GM19467 (cell line): Measurements from ENCODE around the gene SNAPC2.
"Not testable (repeated sequence)": the region's sequence is repeated elsewhere in the genome, so short reads cannot be mapped to it uniquely, and the experiment has no call there.

ENCODE experiments used
- ATAC-seq: cut with Tn5 transposase; IDR thresholded peaks from one replicate; pipeline ENCODE4 v1.9.1; 2021; ENCODE audit warnings: mild to moderate bottlenecking, moderate library complexity; ENCODE audit not compliant: unreplicated experiment

SNAPC2 gene

GRCh38 chr19:7888145-7888825 is 31.9 kb upstream of the SNAPC2 start, which contains the start of gene LRRC8E:
Gene LRRC8E (plus strand): TSS chr19:7888510. CDS start chr19:7895604, 7,094 bp downstream.
- no peak for ATAC-seq

- ATAC-seq = no peak
These were observed 31.3 kb upstream of the SNAPC2 start for GRCh38 chr19:7888826-7889217.

- not testable (repeated sequence) for ATAC-seq
These were observed 26.6 kb upstream of the SNAPC2 start for GRCh38 chr19:7893362-7894101.

GRCh38 chr19:7894612-7895309 is 25.4 kb upstream of the SNAPC2 start:
- ATAC-seq = no peak

- no peak for ATAC-seq
These were observed 24.6 kb upstream of the SNAPC2 start for GRCh38 chr19:7895565-7895964.

- ATAC-seq = no peak
These were observed 22.8 kb upstream of the SNAPC2 start for GRCh38 chr19:7897292-7897691.

- ATAC-seq = no peak
These were observed 21.2 kb upstream of the SNAPC2 start for GRCh38 chr19:7898967-7899366.

GRCh38 chr19:7899751-7900378 is 20.3 kb upstream of the SNAPC2 start:
- ATAC-seq = no peak

GRCh38 chr19:7900401-7900870 is 19.7 kb upstream of the SNAPC2 start:
- no peak for ATAC-seq

GRCh38 chr19:7900931-7901330 is 19.2 kb upstream of the SNAPC2 start:
- no peak for ATAC-seq

- no peak for ATAC-seq
These were observed 18.8 kb upstream of the SNAPC2 start for GRCh38 chr19:7901337-7901736.

GRCh38 chr19:7902796-7903243 is 17.3 kb upstream of the SNAPC2 start:
- no peak for ATAC-seq

GRCh38 chr19:7903244-7904073 is 16.7 kb upstream of the SNAPC2 start, which contains the start of gene MAP2K7:
Gene MAP2K7 (plus strand): TSS chr19:7903877. CDS start chr19:7903945, 68 bp downstream.
- ATAC-seq = peak; percentile 78

- peak; percentile 17 for ATAC-seq
These were observed 15.8 kb upstream of the SNAPC2 start for GRCh38 chr19:7904074-7905020.

GRCh38 chr19:7905268-7905667 is 14.9 kb upstream of the SNAPC2 start:
- no peak for ATAC-seq

GRCh38 chr19:7905859-7906258 is 14.3 kb upstream of the SNAPC2 start:
- ATAC-seq = no peak

GRCh38 chr19:7907122-7907521 is 13.0 kb upstream of the SNAPC2 start:
- no peak for ATAC-seq

GRCh38 chr19:7907544-7907943 is 12.6 kb upstream of the SNAPC2 start:
- ATAC-seq = no peak
